ENCODE data around the gene SMIM15.

DNA sequence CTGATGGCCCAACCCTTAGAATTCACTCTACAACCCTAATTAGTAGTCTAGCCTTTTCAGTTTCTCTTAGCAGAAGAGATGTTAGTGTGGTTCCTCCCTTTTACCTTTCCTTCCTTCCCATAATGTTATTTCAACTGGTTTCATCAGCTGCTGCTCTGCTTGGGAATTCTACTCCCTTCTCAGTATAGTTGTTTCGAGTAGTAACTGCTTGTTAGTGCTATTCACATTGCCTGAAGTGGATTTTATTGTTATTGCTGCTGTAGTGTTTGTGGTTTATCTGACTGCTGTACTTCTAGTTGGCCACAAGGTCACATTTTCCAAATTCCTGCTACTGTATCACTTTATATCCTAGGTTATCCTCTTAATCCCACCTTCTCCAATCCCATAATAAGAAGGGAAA lies 29.7 kb downstream of the SMIM15 start:
- TF ChIP-seq ZNF23 (tag by site-specific recombination; IDR thresholded peaks at IDR 0.05; ENCODE audit: borderline replicate concordance) = no peak
- no peak for TF ChIP-seq ZNF37A (tag by site-specific recombination; IDR thresholded peaks at IDR 0.05)
- TF ChIP-seq, protein P1, sequence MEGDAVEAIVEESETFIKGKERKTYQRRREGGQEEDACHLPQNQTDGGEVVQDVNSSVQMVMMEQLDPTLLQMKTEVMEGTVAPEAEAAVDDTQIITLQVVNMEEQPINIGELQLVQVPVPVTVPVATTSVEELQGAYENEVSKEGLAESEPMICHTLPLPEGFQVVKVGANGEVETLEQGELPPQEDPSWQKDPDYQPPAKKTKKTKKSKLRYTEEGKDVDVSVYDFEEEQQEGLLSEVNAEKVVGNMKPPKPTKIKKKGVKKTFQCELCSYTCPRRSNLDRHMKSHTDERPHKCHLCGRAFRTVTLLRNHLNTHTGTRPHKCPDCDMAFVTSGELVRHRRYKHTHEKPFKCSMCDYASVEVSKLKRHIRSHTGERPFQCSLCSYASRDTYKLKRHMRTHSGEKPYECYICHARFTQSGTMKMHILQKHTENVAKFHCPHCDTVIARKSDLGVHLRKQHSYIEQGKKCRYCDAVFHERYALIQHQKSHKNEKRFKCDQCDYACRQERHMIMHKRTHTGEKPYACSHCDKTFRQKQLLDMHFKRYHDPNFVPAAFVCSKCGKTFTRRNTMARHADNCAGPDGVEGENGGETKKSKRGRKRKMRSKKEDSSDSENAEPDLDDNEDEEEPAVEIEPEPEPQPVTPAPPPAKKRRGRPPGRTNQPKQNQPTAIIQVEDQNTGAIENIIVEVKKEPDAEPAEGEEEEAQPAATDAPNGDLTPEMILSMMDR (tag by site-specific recombination; IDR thresholded peaks at IDR 0.05) = no peak
- TF ChIP-seq, protein P2, sequence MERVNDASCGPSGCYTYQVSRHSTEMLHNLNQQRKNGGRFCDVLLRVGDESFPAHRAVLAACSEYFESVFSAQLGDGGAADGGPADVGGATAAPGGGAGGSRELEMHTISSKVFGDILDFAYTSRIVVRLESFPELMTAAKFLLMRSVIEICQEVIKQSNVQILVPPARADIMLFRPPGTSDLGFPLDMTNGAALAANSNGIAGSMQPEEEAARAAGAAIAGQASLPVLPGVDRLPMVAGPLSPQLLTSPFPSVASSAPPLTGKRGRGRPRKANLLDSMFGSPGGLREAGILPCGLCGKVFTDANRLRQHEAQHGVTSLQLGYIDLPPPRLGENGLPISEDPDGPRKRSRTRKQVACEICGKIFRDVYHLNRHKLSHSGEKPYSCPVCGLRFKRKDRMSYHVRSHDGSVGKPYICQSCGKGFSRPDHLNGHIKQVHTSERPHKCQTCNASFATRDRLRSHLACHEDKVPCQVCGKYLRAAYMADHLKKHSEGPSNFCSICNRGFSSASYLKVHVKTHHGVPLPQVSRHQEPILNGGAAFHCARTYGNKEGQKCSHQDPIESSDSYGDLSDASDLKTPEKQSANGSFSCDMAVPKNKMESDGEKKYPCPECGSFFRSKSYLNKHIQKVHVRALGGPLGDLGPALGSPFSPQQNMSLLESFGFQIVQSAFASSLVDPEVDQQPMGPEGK (tag by site-specific recombination; IDR thresholded peaks at IDR 0.05) = no peak
- TF ChIP-seq, protein P3, sequence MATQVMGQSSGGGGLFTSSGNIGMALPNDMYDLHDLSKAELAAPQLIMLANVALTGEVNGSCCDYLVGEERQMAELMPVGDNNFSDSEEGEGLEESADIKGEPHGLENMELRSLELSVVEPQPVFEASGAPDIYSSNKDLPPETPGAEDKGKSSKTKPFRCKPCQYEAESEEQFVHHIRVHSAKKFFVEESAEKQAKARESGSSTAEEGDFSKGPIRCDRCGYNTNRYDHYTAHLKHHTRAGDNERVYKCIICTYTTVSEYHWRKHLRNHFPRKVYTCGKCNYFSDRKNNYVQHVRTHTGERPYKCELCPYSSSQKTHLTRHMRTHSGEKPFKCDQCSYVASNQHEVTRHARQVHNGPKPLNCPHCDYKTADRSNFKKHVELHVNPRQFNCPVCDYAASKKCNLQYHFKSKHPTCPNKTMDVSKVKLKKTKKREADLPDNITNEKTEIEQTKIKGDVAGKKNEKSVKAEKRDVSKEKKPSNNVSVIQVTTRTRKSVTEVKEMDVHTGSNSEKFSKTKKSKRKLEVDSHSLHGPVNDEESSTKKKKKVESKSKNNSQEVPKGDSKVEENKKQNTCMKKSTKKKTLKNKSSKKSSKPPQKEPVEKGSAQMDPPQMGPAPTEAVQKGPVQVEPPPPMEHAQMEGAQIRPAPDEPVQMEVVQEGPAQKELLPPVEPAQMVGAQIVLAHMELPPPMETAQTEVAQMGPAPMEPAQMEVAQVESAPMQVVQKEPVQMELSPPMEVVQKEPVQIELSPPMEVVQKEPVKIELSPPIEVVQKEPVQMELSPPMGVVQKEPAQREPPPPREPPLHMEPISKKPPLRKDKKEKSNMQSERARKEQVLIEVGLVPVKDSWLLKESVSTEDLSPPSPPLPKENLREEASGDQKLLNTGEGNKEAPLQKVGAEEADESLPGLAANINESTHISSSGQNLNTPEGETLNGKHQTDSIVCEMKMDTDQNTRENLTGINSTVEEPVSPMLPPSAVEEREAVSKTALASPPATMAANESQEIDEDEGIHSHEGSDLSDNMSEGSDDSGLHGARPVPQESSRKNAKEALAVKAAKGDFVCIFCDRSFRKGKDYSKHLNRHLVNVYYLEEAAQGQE (tag by site-specific recombination; IDR thresholded peaks at IDR 0.05) = no peak

Measured in HEK293 (cell line).